IMR-90 (cell line): ENCODE data around the gene CEP104. TPM values are rescaled to one million over a fixed set of nuclear protein-coding genes. Genes with fewer than 3 reads are reported as not detected.

Source experiments
- ATAC-seq: fragments of 200-7000 bp; cut with Tn5 transposase; 2 replicates; pipeline ENCODE4 v1.9.1; 2020; ENCODE audit warnings: low read depth, mild to moderate bottlenecking, moderate library complexity
- BruUV-seq: library from RNA; stranded (reverse); fragments of 400-500 nt; replicated peaks from 2 replicates; lab custom pipeline; 2021; lab: Mats Ljungman, UMichigan
- CTCF ChIA-PET: fragments of 300-600 bp; formaldehyde crosslinking; extraction: SDS; loops from one replicate; lab custom pipeline; 2021; ENCODE audit warnings: antibody characterized with exemption; lab: Yijun Ruan, JAX
- POLR2A ChIA-PET: fragments of 300-600 bp; sonication (Branson Sonifier 250); formaldehyde crosslinking; loops from one replicate; lab custom pipeline; 2022; ENCODE audit warnings: antibody characterized with exemption; ENCODE audit not compliant: unreplicated experiment; lab: Charles Lee
- DNase-seq: peaks from one replicate; pipeline ENCODE4 v3.0.0; 2013
- H2AFZ ChIP-seq: replicated peaks from 2 replicates; pipeline ENCODE3; 2013; ENCODE audit warnings: low read length, mild to moderate bottlenecking; ENCODE audit not compliant: poor library complexity
- H2AK5ac ChIP-seq: 2 replicates; pipeline ENCODE4 v1.6.1; 2013; ENCODE audit warnings: low read depth, low read length, inconsistent platforms
- H2AK9ac ChIP-seq: replicated peaks from 2 replicates; pipeline ENCODE3; 2013; ENCODE audit warnings: mild to moderate bottlenecking, low read depth, low read length, moderate library complexity; ENCODE audit not compliant: poor library complexity
- H2BK120ac ChIP-seq: 2 replicates; pipeline ENCODE4 v1.6.1; 2013; ENCODE audit warnings: low read depth, low read length, inconsistent platforms
- H2BK15ac ChIP-seq: 3 replicates; pipeline ENCODE4 v1.6.1; 2013; ENCODE audit warnings: low read depth, low read length, inconsistent platforms
- H2BK20ac ChIP-seq: 2 replicates; pipeline ENCODE4 v1.6.1; 2013; ENCODE audit warnings: low read depth, mild to moderate bottlenecking, inconsistent platforms, low read length, moderate library complexity
- H2BK5ac ChIP-seq: 2 replicates; pipeline ENCODE4 v1.6.1; 2013; ENCODE audit warnings: mild to moderate bottlenecking, low read depth, low read length, inconsistent platforms; ENCODE audit not compliant: poor library complexity, severe bottlenecking
- H3K14ac ChIP-seq: replicated peaks from 2 replicates; pipeline ENCODE4 v1.6.1; 2013; ENCODE audit warnings: low read depth, low read length, inconsistent platforms
- H3K18ac ChIP-seq: 2 replicates; pipeline ENCODE4 v1.6.1; 2013; ENCODE audit warnings: low read depth, low read length, control low read depth
- H3K23ac ChIP-seq: 2 replicates; pipeline ENCODE4 v1.6.1; 2013; ENCODE audit warnings: low read depth, low read length, inconsistent platforms
- H3K27ac ChIP-seq: 2 replicates; pipeline ENCODE4 v1.5.1; 2013; ENCODE audit warnings: mild to moderate bottlenecking, control low read depth, low read length; ENCODE audit not compliant: insufficient read depth
- H3K27me3 ChIP-seq: 2 replicates; pipeline ENCODE4 v1.6.1; 2013; ENCODE audit warnings: low read length; ENCODE audit not compliant: control insufficient read depth, insufficient read depth
- H3K36me3 ChIP-seq: 2 replicates; pipeline ENCODE4 v1.6.1; 2013; ENCODE audit warnings: low read length, mixed read lengths; ENCODE audit not compliant: control insufficient read depth, insufficient read depth
- H3K4ac ChIP-seq: 2 replicates; pipeline ENCODE4 v1.6.1; 2013; ENCODE audit warnings: low read depth, low read length, inconsistent platforms
- H3K4me1 ChIP-seq: 2 replicates; pipeline ENCODE4 v1.6.1; 2013; ENCODE audit warnings: low read length, mixed read lengths; ENCODE audit not compliant: control insufficient read depth, insufficient read depth
- H3K4me2 ChIP-seq: 2 replicates; pipeline ENCODE4 v1.6.1; 2013; ENCODE audit warnings: low read depth, mild to moderate bottlenecking, control low read depth, low read length, moderate library complexity
- H3K4me3 ChIP-seq: 2 replicates; pipeline ENCODE4 v1.5.1; 2013; ENCODE audit warnings: low read depth, mild to moderate bottlenecking, control low read depth, low read length, moderate library complexity; ENCODE audit not compliant: insufficient read depth
- H3K56ac ChIP-seq: 2 replicates; pipeline ENCODE4 v1.6.1; 2013; ENCODE audit warnings: low read length, inconsistent platforms; ENCODE audit not compliant: insufficient read depth; ENCODE audit errors: extremely low read depth
- H3K79me1 ChIP-seq, 2 experiments: 2 replicates each; pipeline ENCODE4 v1.6.1; 2013; ENCODE audit warnings: low read length in 2 of 2, inconsistent platforms in 1 of 2, low read depth in 1 of 2
- H3K9ac ChIP-seq: 2 replicates; pipeline ENCODE4 v1.6.1; 2013; ENCODE audit warnings: low read depth, low read length, control low read depth
- H3K9me1 ChIP-seq: 2 replicates; pipeline ENCODE4 v1.6.1; 2013; ENCODE audit warnings: low read length, inconsistent platforms; ENCODE audit not compliant: insufficient read depth
- H3K9me3 ChIP-seq: 2 replicates; pipeline ENCODE4 v1.6.1; 2013; ENCODE audit warnings: low read length; ENCODE audit not compliant: control insufficient read depth, insufficient read depth
- H4K20me1 ChIP-seq: 2 replicates; pipeline ENCODE4 v1.6.1; 2013; ENCODE audit warnings: low read length, inconsistent platforms; ENCODE audit not compliant: insufficient read depth
- H4K5ac ChIP-seq: 2 replicates; pipeline ENCODE4 v1.6.1; 2013; ENCODE audit warnings: mild to moderate bottlenecking, low read depth, low read length, control low read depth
- H4K8ac ChIP-seq, 2 experiments: 2 replicates each; pipeline ENCODE4 v1.6.1; 2013; ENCODE audit warnings: low read depth in 2 of 2, low read length in 2 of 2, control low read depth in 1 of 2, inconsistent platforms in 1 of 2
- H4K91ac ChIP-seq: 2 replicates; pipeline ENCODE4 v1.6.1; 2013; ENCODE audit warnings: low read depth, low read length, inconsistent platforms; ENCODE audit not compliant: insufficient read depth
- MAZ ChIP-seq: IDR thresholded peaks from 2 replicates; pipeline ENCODE4 v1.6.1; 2012; ENCODE audit warnings: low read depth, mild to moderate bottlenecking, low read length, improper control_type of control experiment, moderate library complexity, borderline replicate concordance
- NFE2L2 ChIP-seq: fragments of 150-350 bp; IDR thresholded peaks from 2 replicates; pipeline ENCODE4 v1.6.1; 2016; ENCODE audit warnings: low read depth, mild to moderate bottlenecking, low read length
- SMC3 ChIP-seq: fragments of 150-350 bp; IDR thresholded peaks from 2 replicates; pipeline ENCODE4 v1.6.1; 2016; ENCODE audit warnings: low read depth, mild to moderate bottlenecking, antibody characterized with exemption, low read length, moderate library complexity
- USF2 ChIP-seq: fragments of 150-350 bp; IDR thresholded peaks from 2 replicates; pipeline ENCODE4 v1.6.1; 2017; ENCODE audit warnings: mild to moderate bottlenecking, antibody characterized with exemption, low read length, low read depth
- WGBS, 2 experiments: methylation state at CpG; one replicate each; pipeline versions ENCODE4 v1.1.5 to v1.1.7; 2013; ENCODE audit warnings: missing lambda C conversion rate in 2 of 2; ENCODE audit not compliant: insufficient read length in 1 of 2; ENCODE audit errors: extremely low coverage in 2 of 2; 5-methylcytosine and 5-hydroxymethylcytosine counted together
- dilution Hi-C: fragments of 300-500 bp; cut with HindIII; formaldehyde crosslinking; loops from one replicate; pipeline ENCODE4 v1.14.3; 2018; ENCODE audit warnings: low sequenced_read_pairs; ENCODE audit not compliant: unreplicated experiment
- in situ Hi-C: fragments of 300-500 bp; cut with MboI; formaldehyde crosslinking; loops from 3 replicates; pipeline ENCODE4 v1.14.3; 2019; ENCODE audit warnings: low sequenced_read_pairs, inconsistent platforms, mixed read lengths
- intact Hi-C: fragments of 100-400 bp; cut with micrococcal nuclease; formaldehyde crosslinking; loops from 2 replicates; pipeline ENCODE4 v1.10.0; 2022
- polyA plus RNA-seq, 3 experiments: library from polyadenylated mRNA; depleted of rRNA; stranded (reverse); fragments of >200 nt; gene quantifications; 2 replicates each; pipeline ENCODE4 v1.2.3, GENCODE V29; 2012; ENCODE audit warnings: low replicate concordance in 1 of 3
- total RNA-seq: library from RNA; depleted of rRNA; stranded (reverse); fragments of >200 nt; gene quantifications from 2 replicates; pipeline ENCODE4 v1.2.3, GENCODE V29; 2012
- TF ChIP-seq, protein P1 (sequence below): conservative IDR thresholded peaks from 2 replicates; pipeline ENCODE4 v1.5.1; 2012; ENCODE audit warnings: mild to moderate bottlenecking, low read depth, low read length, improper control_type of control experiment

CEP104 gene
- total and polyA plus RNA-seq, 2 of the 4 experiments (the other 2 are of a cell fraction), result 14.3 to 17.5 TPM

- dilution Hi-C loops, result no loop called here
- no peaks in the 10 kb centered on the region for H3K4me1 ChIP-seq
- WGBS, 2 experiments, result 94% methylated on average over 9 of the region's 13 CpGs; no CpG with 5 or more reads in 1 of the 2 experiments
- H3K56ac ChIP-seq, result no peak overlapping the region
- no peak overlapping the region for H2AFZ ChIP-seq
- no peak overlapping the region for H2AK5ac ChIP-seq
- no peak overlapping the region for H2BK5ac ChIP-seq
- ChIA-PET POLR2A (no interaction called here), CTCF (no interaction called here)
- H2AK9ac ChIP-seq, result no peak overlapping the region
- H4K91ac ChIP-seq, result no peak overlapping the region
- H3K27me3 ChIP-seq, result no peaks in the 10 kb centered on the region
- H3K18ac ChIP-seq, result no peak overlapping the region
- H3K9ac ChIP-seq, result no peak overlapping the region
- H3K27ac ChIP-seq, result no peak overlapping the region
- H3K4me3 ChIP-seq, result no peak overlapping the region
- ATAC-seq (no peak), DNase-seq (no peak)
- peaks cover 61% of the 10 kb centered on the region for H3K36me3 ChIP-seq
- H3K79me1 ChIP-seq, result peaks cover 11 to 24% of the 10 kb centered on the region in 2 experiments
- intact Hi-C loops, result no loop called here
- no TSS peak for BruUV-seq
- no peak overlapping the region for H2BK120ac ChIP-seq
- no peak overlapping the region for H2BK20ac ChIP-seq
- H3K9me1 ChIP-seq, result no peaks in the 10 kb centered on the region
- H3K14ac ChIP-seq, result no peak overlapping the region
- no peak overlapping the region for H3K4me2 ChIP-seq
- TF ChIP-seq USF2, result no peak
- no peak for TF ChIP-seq NFE2L2
- TF ChIP-seq MAZ, result no peak
- TF ChIP-seq, protein P1, sequence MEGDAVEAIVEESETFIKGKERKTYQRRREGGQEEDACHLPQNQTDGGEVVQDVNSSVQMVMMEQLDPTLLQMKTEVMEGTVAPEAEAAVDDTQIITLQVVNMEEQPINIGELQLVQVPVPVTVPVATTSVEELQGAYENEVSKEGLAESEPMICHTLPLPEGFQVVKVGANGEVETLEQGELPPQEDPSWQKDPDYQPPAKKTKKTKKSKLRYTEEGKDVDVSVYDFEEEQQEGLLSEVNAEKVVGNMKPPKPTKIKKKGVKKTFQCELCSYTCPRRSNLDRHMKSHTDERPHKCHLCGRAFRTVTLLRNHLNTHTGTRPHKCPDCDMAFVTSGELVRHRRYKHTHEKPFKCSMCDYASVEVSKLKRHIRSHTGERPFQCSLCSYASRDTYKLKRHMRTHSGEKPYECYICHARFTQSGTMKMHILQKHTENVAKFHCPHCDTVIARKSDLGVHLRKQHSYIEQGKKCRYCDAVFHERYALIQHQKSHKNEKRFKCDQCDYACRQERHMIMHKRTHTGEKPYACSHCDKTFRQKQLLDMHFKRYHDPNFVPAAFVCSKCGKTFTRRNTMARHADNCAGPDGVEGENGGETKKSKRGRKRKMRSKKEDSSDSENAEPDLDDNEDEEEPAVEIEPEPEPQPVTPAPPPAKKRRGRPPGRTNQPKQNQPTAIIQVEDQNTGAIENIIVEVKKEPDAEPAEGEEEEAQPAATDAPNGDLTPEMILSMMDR, result no peak
- TF ChIP-seq SMC3, result no peak
- in situ Hi-C loops, result no loop called here
- no peak overlapping the region for H4K5ac ChIP-seq
- H3K23ac ChIP-seq, result no peak overlapping the region
- H4K20me1 ChIP-seq, result peaks cover 27% of the 10 kb centered on the region
- no peaks in the 10 kb centered on the region for H3K9me3 ChIP-seq
- H3K4ac ChIP-seq, result no peak overlapping the region
- no peak overlapping the region for H4K8ac ChIP-seq
- no peak overlapping the region for H2BK15ac ChIP-seq
These were observed 72.0 kb downstream of the CEP104 start for GRCh38 chr1:3785045-3785444.
